T-helper 22 cell (primary cell): Measurements from ENCODE around the gene GREM2.

Experiments
- DNase-seq: peaks from one replicate; pipeline ENCODE4 v3.0.0-alpha.2; 2020; ENCODE audit warnings: low read depth

Gene GREM2

GRCh38 chr1:240611619-240612480 is at the start of gene GREM2:
GREM2 (minus strand) TSS chr1:240612155; CDS start chr1:240493475, 118,680 bp downstream.
- peak; percentile 8 for DNase-seq

GRCh38 chr1:240658312-240658960 is 46.5 kb upstream of the GREM2 start:
- no peak for DNase-seq

GRCh38 chr1:240656531-240656930 is 44.6 kb upstream of the GREM2 start:
- no peak for DNase-seq

- no peak for DNase-seq
These were observed 41.0 kb upstream of the GREM2 start for GRCh38 chr1:240652961-240653409.

- DNase-seq, result no peak
These were observed 40.6 kb upstream of the GREM2 start for GRCh38 chr1:240652549-240652948.

- DNase-seq, result no peak
These were observed 38.9 kb upstream of the GREM2 start for GRCh38 chr1:240650877-240651276.

GRCh38 chr1:240649733-240650721 is 38.1 kb upstream of the GREM2 start:
- DNase-seq, result no peak

GRCh38 chr1:240646571-240647240 is 34.8 kb upstream of the GREM2 start:
- no peak for DNase-seq

GRCh38 chr1:240644732-240645131 is 32.8 kb upstream of the GREM2 start:
- DNase-seq, result no peak

- no peak for DNase-seq
These were observed 23.7 kb upstream of the GREM2 start for GRCh38 chr1:240635466-240636256.

- no peak for DNase-seq
These were observed 18.5 kb upstream of the GREM2 start for GRCh38 chr1:240630409-240630808.

- no peak for DNase-seq
These were observed 9.3 kb upstream of the GREM2 start for GRCh38 chr1:240621249-240621648.

GRCh38 chr1:240619906-240620621 is 8.1 kb upstream of the GREM2 start:
- DNase-seq, result no peak

GRCh38 chr1:240619357-240619756 is 7.4 kb upstream of the GREM2 start:
- DNase-seq, result no peak

- DNase-seq, result no peak
These were observed 7.0 kb upstream of the GREM2 start for GRCh38 chr1:240618946-240619345.

GRCh38 chr1:240616018-240616417 is 4.1 kb upstream of the GREM2 start:
- DNase-seq, result no peak

GRCh38 chr1:240613356-240614142 is 1.6 kb upstream of the GREM2 start:
- DNase-seq, result no peak

- DNase-seq, result no peak
These were observed 856 bp upstream of the GREM2 start for GRCh38 chr1:240612811-240613210.

- no peak for DNase-seq
These were observed 732 bp downstream of the GREM2 start for GRCh38 chr1:240611228-240611618.
